ENCODE measurements around the gene ERMARD.

Gene ERMARD

DNA sequence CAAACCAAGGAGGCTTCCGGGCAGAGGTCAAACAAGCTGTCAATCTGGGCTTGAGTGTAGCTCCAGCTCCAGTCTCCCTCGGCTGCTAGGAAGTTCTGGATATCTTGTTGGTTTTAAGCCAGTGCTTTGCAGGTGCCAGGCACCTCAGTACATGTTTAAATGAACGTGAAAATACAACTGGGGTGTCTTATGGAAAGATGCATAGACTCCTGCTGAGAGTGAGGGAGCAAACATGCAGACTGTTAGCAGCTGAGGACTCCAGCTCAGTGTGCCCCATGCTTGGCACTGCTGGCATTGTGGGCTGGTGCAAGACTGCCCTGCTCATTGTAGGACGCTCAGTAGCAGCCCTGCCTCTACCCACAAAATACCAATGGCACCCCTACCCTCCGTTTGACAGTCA, 28.5 kb downstream of the ERMARD start:
- TF ChIP-seq SIN3A (IDR thresholded peaks at IDR 0.05; ENCODE audit: borderline replicate concordance, insufficient read depth, low read length) (no peak), TAF1 (IDR thresholded peaks at IDR 0.05; ENCODE audit: borderline replicate concordance, insufficient read depth, low read length) (no peak), REST (IDR thresholded peaks at IDR 0.05; ENCODE audit: insufficient read depth in 1 of 2, low read depth in 2 of 2, low read length in 2 of 2) (no peak), POLR2AphosphoS5 (IDR thresholded peaks at IDR 0.05; ENCODE audit: low read depth, low read length) (no peak), FOXP2 (optimal IDR thresholded peaks at IDR 0.05; ENCODE audit: borderline replicate concordance, extremely low read depth, extremely low read length, insufficient read depth) (no peak)

- TF ChIP-seq TAF1 (IDR thresholded peaks at IDR 0.05; ENCODE audit: borderline replicate concordance, insufficient read depth, low read length) (no peak), POLR2AphosphoS5 (IDR thresholded peaks at IDR 0.05; ENCODE audit: low read depth, low read length) (no peak), FOXP2 (optimal IDR thresholded peaks at IDR 0.05; ENCODE audit: borderline replicate concordance, extremely low read depth, extremely low read length, insufficient read depth) (no peak), REST (IDR thresholded peaks at IDR 0.05; ENCODE audit: insufficient read depth in 1 of 2, low read depth in 2 of 2, low read length in 2 of 2) (no peak), SIN3A (IDR thresholded peaks at IDR 0.05; ENCODE audit: borderline replicate concordance, insufficient read depth, low read length) (no peak)
Observed at GRCh38 chr6:169780571-169781091, 29.2 kb downstream of the ERMARD start.

GRCh38 chr6:169782966-169783365, 31.5 kb downstream of the ERMARD start:
- no peak for TF ChIP-seq TAF1 (IDR thresholded peaks at IDR 0.05; ENCODE audit: borderline replicate concordance, insufficient read depth, low read length)
- TF ChIP-seq POLR2AphosphoS5 (IDR thresholded peaks at IDR 0.05; ENCODE audit: low read depth, low read length): no peak
- TF ChIP-seq REST (IDR thresholded peaks at IDR 0.05; ENCODE audit: insufficient read depth in 1 of 2, low read depth in 2 of 2, low read length in 2 of 2): no peak
- no peak for TF ChIP-seq SIN3A (IDR thresholded peaks at IDR 0.05; ENCODE audit: borderline replicate concordance, insufficient read depth, low read length)
- no peak for TF ChIP-seq FOXP2 (optimal IDR thresholded peaks at IDR 0.05; ENCODE audit: borderline replicate concordance, extremely low read depth, extremely low read length, insufficient read depth)

GRCh38 chr6:169783401-169783800, 32.0 kb downstream of the ERMARD start:
- TF ChIP-seq FOXP2 (optimal IDR thresholded peaks at IDR 0.05; ENCODE audit: borderline replicate concordance, extremely low read depth, extremely low read length, insufficient read depth) (no peak), SIN3A (IDR thresholded peaks at IDR 0.05; ENCODE audit: borderline replicate concordance, insufficient read depth, low read length) (no peak), POLR2AphosphoS5 (IDR thresholded peaks at IDR 0.05; ENCODE audit: low read depth, low read length) (no peak), TAF1 (IDR thresholded peaks at IDR 0.05; ENCODE audit: borderline replicate concordance, insufficient read depth, low read length) (no peak), REST (IDR thresholded peaks at IDR 0.05; ENCODE audit: insufficient read depth in 1 of 2, low read depth in 2 of 2, low read length in 2 of 2) (no peak)

Measured in PFSK-1 (cell line).